ENCODE results near the gene ANKFN1.

GRCh38 chr17:56244268-56244890, 91.1 kb downstream of the ANKFN1 start:
- TF ChIP-seq CTCF (IDR thresholded peaks at IDR 0.05 in 4 of 5, conservative IDR thresholded peaks at IDR 0.05 in 1 of 5) (no peak), POLR2A (IDR thresholded peaks at IDR 0.05) (no peak)
